Keratinocyte (primary cell): Measurements from ENCODE around the gene DDX6. TPM values are rescaled to one million over a fixed set of nuclear protein-coding genes. Genes with fewer than 3 reads are reported as not detected.
"Not testable (repeated sequence)": the region's sequence is repeated elsewhere in the genome, so short reads cannot be mapped to it uniquely, and the experiment has no call there.

ENCODE experiments used
- DNase-seq: peaks from one replicate; pipeline ENCODE4 v3.0.0-alpha.2; 2011; ENCODE audit warnings: low read depth, missing footprints, low spot score
- FAIRE-seq: peaks from 2 replicates; lab custom pipeline; 2011; peaks lifted over from hg19 to GRCh38; lab: Jason Lieb, UNC
- H2AFZ ChIP-seq: 2 replicates; pipeline ENCODE4 v1.6.0; 2012; ENCODE audit warnings: low read length, control low read depth, inconsistent platforms; ENCODE audit not compliant: control insufficient read depth
- H3K27ac ChIP-seq: 2 replicates; pipeline ENCODE4 v1.5.1; 2011; ENCODE audit warnings: low read length; ENCODE audit not compliant: control insufficient read depth, insufficient read depth
- H3K27me3 ChIP-seq: 3 replicates; pipeline ENCODE4 v1.6.0; 2011; ENCODE audit warnings: low read length; ENCODE audit not compliant: control insufficient read depth, insufficient read depth; ENCODE audit errors: extremely low read depth
- H3K36me3 ChIP-seq, 2 experiments: 2 replicates in 1 of 2; 3 replicates in 1 of 2; pipeline ENCODE4 v1.5.1; 2011; ENCODE audit warnings: low read length in 2 of 2, mild to moderate bottlenecking in 1 of 2; ENCODE audit not compliant: control insufficient read depth in 2 of 2, insufficient read depth in 2 of 2; ENCODE audit errors: extremely low read depth in 1 of 2
- H3K4me1 ChIP-seq: 3 replicates; pipeline ENCODE4 v1.5.1; 2011; ENCODE audit warnings: low read length; ENCODE audit not compliant: control insufficient read depth, insufficient read depth; ENCODE audit errors: extremely low read depth
- H3K4me2 ChIP-seq: 3 replicates; pipeline ENCODE4 v1.6.0; 2011; ENCODE audit warnings: low read depth, low read length; ENCODE audit not compliant: control insufficient read depth, insufficient read depth; ENCODE audit errors: extremely low read depth
- H3K4me3 ChIP-seq, 3 experiments: fragments of 200-600 bp in 1 of 3; sonication (generic) in 1 of 3; 2 replicates in 2 of 3; 3 replicates in 1 of 3; pipeline ENCODE4 v1.5.1; 2011 to 2016; ENCODE audit warnings: low read length in 3 of 3, mild to moderate bottlenecking in 3 of 3, control low read depth in 2 of 3, inconsistent platforms in 1 of 3, low read depth in 1 of 3, mixed read lengths in 1 of 3, mixed run types in 1 of 3, moderate library complexity in 1 of 3; ENCODE audit not compliant: control insufficient read depth in 2 of 3, insufficient read depth in 2 of 3; ENCODE audit errors: extremely low read depth in 1 of 3
- H3K79me2 ChIP-seq: 2 replicates; pipeline ENCODE4 v1.6.0; 2012; ENCODE audit warnings: low read length; ENCODE audit not compliant: control insufficient read depth, insufficient read depth
- H3K9ac ChIP-seq: 3 replicates; pipeline ENCODE4 v1.6.0; 2011; ENCODE audit warnings: low read length; ENCODE audit not compliant: control insufficient read depth, insufficient read depth; ENCODE audit errors: extremely low read depth
- H3K9me1 ChIP-seq: 3 replicates; pipeline ENCODE4 v1.6.0; 2011; ENCODE audit warnings: low read length; ENCODE audit not compliant: control insufficient read depth, insufficient read depth; ENCODE audit errors: extremely low read depth
- H3K9me3 ChIP-seq: 2 replicates; pipeline ENCODE4 v1.5.1; 2012; ENCODE audit warnings: low read depth, low read length; ENCODE audit not compliant: control insufficient read depth
- H4K20me1 ChIP-seq: 3 replicates; pipeline ENCODE4 v1.6.0; 2011; ENCODE audit warnings: low read length; ENCODE audit not compliant: control insufficient read depth, insufficient read depth; ENCODE audit errors: extremely low read depth
- EZH2 ChIP-seq: IDR thresholded peaks from one replicate; pipeline ENCODE4 v1.6.1; 2012; ENCODE audit warnings: inconsistent platforms, mild to moderate bottlenecking, low read length, moderate library complexity
- dilution Hi-C: fragments of 300-500 bp; cut with MboI; formaldehyde crosslinking; loops from one replicate; pipeline ENCODE4 v1.7.0; 2020; ENCODE audit warnings: low sequenced_read_pairs; ENCODE audit not compliant: extremely low pct_ligation_motif_present
- polyA plus RNA-seq, 5 experiments: library from polyadenylated mRNA; depleted of rRNA in 3 of 5; stranded (reverse) in 3 of 5; stranded (forward) in 1 of 5; unstranded in 1 of 5; fragments of >200 nt; gene quantifications; 1 replicate in 1 of 5; 2 replicates in 3 of 5; 3 replicates in 1 of 5; pipeline versions ENCODE4 v1.2.1 to v1.2.3, GENCODE V29; 2011 to 2012; ENCODE audit warnings: missing spikeins in 2 of 5, low read depth in 1 of 5, low replicate concordance in 1 of 5
- TF ChIP-seq, protein P1 (sequence below), 3 experiments: IDR thresholded peaks in 1 of 3; conservative IDR thresholded peaks in 1 of 3; optimal IDR thresholded peaks in 1 of 3; 2 replicates in 2 of 3; 3 replicates in 1 of 3; pipeline versions ENCODE3 to v1.5.1; 2011; ENCODE audit warnings: low read length in 3 of 3, mild to moderate bottlenecking in 3 of 3, moderate library complexity in 2 of 3, control low read depth in 1 of 3, inconsistent platforms in 1 of 3; ENCODE audit not compliant: insufficient read depth in 2 of 3; ENCODE audit errors: extremely low read depth in 1 of 3

Gene DDX6
- polyA plus RNA-seq, 1 donor (not counting 4 experiments of a cell fraction or from before 2014, with no cell fraction given) = 58.0 TPM

GRCh38 chr11:118714816-118715215, 76.1 kb downstream of the DDX6 start:
- no peaks in the 10 kb centered on the region for H3K9me1 ChIP-seq

GRCh38 chr11:118714416-118714815, 76.5 kb downstream of the DDX6 start:
- not testable (repeated sequence) for FAIRE-seq

More at GRCh38 chr11:118714816-118715215, 76.1 kb downstream of the DDX6 start:
- Histone ChIP-seq H3K27me3 (no peaks in the 10 kb centered on the region), H3K79me2 (no peaks in the 10 kb centered on the region), H2AFZ (no peak overlapping the region), H3K4me2 (no peak overlapping the region), H3K4me1 (peaks cover 5% of the 10 kb centered on the region), H3K4me3 (no peak overlapping the region), H3K36me3 (no peaks in the 10 kb centered on the region), H3K9me3 (no peaks in the 10 kb centered on the region), H4K20me1 (no peaks in the 10 kb centered on the region), H3K27ac (no peak overlapping the region), H3K9ac (no peak overlapping the region)
- dilution Hi-C loops = no loop called here
- FAIRE-seq (no peak), DNase-seq (no peak)
- TF ChIP-seq, protein P1, sequence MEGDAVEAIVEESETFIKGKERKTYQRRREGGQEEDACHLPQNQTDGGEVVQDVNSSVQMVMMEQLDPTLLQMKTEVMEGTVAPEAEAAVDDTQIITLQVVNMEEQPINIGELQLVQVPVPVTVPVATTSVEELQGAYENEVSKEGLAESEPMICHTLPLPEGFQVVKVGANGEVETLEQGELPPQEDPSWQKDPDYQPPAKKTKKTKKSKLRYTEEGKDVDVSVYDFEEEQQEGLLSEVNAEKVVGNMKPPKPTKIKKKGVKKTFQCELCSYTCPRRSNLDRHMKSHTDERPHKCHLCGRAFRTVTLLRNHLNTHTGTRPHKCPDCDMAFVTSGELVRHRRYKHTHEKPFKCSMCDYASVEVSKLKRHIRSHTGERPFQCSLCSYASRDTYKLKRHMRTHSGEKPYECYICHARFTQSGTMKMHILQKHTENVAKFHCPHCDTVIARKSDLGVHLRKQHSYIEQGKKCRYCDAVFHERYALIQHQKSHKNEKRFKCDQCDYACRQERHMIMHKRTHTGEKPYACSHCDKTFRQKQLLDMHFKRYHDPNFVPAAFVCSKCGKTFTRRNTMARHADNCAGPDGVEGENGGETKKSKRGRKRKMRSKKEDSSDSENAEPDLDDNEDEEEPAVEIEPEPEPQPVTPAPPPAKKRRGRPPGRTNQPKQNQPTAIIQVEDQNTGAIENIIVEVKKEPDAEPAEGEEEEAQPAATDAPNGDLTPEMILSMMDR (optimal IDR thresholded peaks at IDR 0.05 in 1 of 3, IDR thresholded peaks at IDR 0.05 in 1 of 3, conservative IDR thresholded peaks at IDR 0.05 in 1 of 3; ENCODE audit: extremely low read depth in 1 of 3, insufficient read depth in 2 of 3, low read length in 3 of 3) = no peak
- no peak for TF ChIP-seq EZH2

GRCh38 chr11:118708296-118708695, 82.7 kb downstream of the DDX6 start:
- no peak for TF ChIP-seq EZH2
- TF ChIP-seq, protein P1 (optimal IDR thresholded peaks at IDR 0.05 in 1 of 3, IDR thresholded peaks at IDR 0.05 in 1 of 3, conservative IDR thresholded peaks at IDR 0.05 in 1 of 3; ENCODE audit: extremely low read depth in 1 of 3, insufficient read depth in 2 of 3, low read length in 3 of 3) = no peak
- H3K9me1 ChIP-seq = no peaks in the 10 kb centered on the region
- no peak overlapping the region for H3K4me2 ChIP-seq
- DNase-seq (no peak), FAIRE-seq (no peak)
- peaks cover 3% of the 10 kb centered on the region for H3K4me1 ChIP-seq
- H3K4me3 ChIP-seq = no peak overlapping the region
- dilution Hi-C loops = no loop called here
- no peak overlapping the region for H2AFZ ChIP-seq
- no peak overlapping the region for H3K9ac ChIP-seq
- no peak overlapping the region for H3K27ac ChIP-seq
- no peaks in the 10 kb centered on the region for H3K79me2 ChIP-seq
- no peaks in the 10 kb centered on the region for H3K9me3 ChIP-seq
- H4K20me1 ChIP-seq = no peaks in the 10 kb centered on the region
- H3K27me3 ChIP-seq = no peaks in the 10 kb centered on the region
- H3K36me3 ChIP-seq = no peaks in the 10 kb centered on the region

More at GRCh38 chr11:118714416-118714815, 76.5 kb downstream of the DDX6 start:
- H4K20me1 ChIP-seq, H3K9me3 ChIP-seq, H3K4me3 ChIP-seq, H2AFZ ChIP-seq, H3K4me1 ChIP-seq, H3K9ac ChIP-seq, H3K36me3 ChIP-seq, H3K79me2 ChIP-seq, H3K27ac ChIP-seq, H3K27me3 ChIP-seq, H3K4me2 ChIP-seq, H3K9me1 ChIP-seq, dilution Hi-C loops, DNase-seq: not testable (repeated sequence)
